Ectodermal cell (in vitro differentiated cells): ENCODE results near the gene ECHS1.

ENCODE experiments used
- H3K27ac ChIP-seq: 2 replicates; pipeline ENCODE4 v1.7.0; 2013; ENCODE audit warnings: mild to moderate bottlenecking, low read depth, low read length; ENCODE audit not compliant: insufficient read depth, poor library complexity, severe bottlenecking
- H3K27me3 ChIP-seq: 2 replicates; pipeline ENCODE4 v1.7.0; 2013; ENCODE audit warnings: mild to moderate bottlenecking, low read length; ENCODE audit not compliant: insufficient read depth, control insufficient read depth, poor library complexity, severe bottlenecking
- H3K36me3 ChIP-seq: one replicate; pipeline ENCODE4 v1.7.0; 2013; ENCODE audit warnings: low read length; ENCODE audit not compliant: control insufficient read depth, insufficient read depth
- H3K4me1 ChIP-seq: one replicate; pipeline ENCODE4 v1.7.0; 2013; ENCODE audit warnings: low read length; ENCODE audit not compliant: control insufficient read depth, insufficient read depth
- H3K4me3 ChIP-seq: 2 replicates; pipeline ENCODE4 v1.7.0; 2013; ENCODE audit warnings: low read depth, low read length, control low read depth; ENCODE audit not compliant: insufficient read depth
- H3K9me3 ChIP-seq: 2 replicates; pipeline ENCODE4 v1.7.0; 2013; ENCODE audit warnings: mild to moderate bottlenecking, low read length, moderate library complexity; ENCODE audit not compliant: control insufficient read depth
- WGBS, 2 experiments: methylation state at CpG; one replicate each; pipeline ENCODE4 v1.1.7; 2013; ENCODE audit warnings: missing lambda C conversion rate in 2 of 2; 5-methylcytosine and 5-hydroxymethylcytosine counted together

ECHS1 gene

DNA sequence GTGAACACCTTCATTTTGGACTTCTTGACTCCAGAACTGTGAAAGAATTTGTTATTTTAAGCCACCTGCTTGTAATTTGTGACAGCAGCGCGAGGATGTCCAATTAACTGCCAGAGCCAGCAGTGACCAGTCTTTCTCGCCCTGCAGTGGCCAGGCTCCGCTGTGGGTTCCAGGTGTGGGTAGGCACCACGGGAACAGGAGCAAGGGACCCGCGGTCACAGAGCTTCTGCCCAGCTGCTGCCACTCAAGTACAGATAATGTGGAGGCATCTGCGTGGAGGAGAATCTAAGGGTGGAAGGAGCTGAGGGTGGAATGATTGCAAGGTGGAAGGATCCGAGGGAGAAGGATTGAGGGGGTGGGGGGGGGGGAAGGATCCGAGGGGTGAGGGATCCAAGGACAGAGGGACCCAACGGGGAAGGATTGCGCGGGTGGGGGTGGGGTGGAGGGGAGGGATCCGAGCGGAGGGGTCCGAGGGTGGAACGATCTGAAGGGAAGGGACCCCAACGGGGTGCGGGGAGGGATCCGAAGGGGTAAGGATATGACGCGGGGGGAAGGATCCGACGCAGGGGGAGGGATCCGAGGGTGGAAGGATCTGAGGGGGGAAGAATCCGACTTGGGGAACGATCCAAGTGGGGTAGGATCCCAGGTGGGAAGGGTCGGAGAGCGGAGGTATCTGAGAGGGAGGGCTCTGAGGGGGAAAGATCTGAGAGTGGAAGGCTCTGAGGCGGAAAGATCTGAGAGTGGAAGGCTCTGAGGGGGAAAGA, 40.0 kb downstream of the ECHS1 start:
- no peaks in the 10 kb centered on the region for H3K36me3 ChIP-seq
- no peak overlapping the region for H3K27ac ChIP-seq
- H3K4me1 ChIP-seq = peaks cover 20% of the 10 kb centered on the region
- H3K9me3 ChIP-seq = no peaks in the 10 kb centered on the region
- WGBS, 2 experiments = 74 to 75% methylated on average over 29 to 30 of the region's 30 CpGs
- no peak overlapping the region for H3K4me3 ChIP-seq
- H3K27me3 ChIP-seq = peaks cover 96% of the 10 kb centered on the region

DNA sequence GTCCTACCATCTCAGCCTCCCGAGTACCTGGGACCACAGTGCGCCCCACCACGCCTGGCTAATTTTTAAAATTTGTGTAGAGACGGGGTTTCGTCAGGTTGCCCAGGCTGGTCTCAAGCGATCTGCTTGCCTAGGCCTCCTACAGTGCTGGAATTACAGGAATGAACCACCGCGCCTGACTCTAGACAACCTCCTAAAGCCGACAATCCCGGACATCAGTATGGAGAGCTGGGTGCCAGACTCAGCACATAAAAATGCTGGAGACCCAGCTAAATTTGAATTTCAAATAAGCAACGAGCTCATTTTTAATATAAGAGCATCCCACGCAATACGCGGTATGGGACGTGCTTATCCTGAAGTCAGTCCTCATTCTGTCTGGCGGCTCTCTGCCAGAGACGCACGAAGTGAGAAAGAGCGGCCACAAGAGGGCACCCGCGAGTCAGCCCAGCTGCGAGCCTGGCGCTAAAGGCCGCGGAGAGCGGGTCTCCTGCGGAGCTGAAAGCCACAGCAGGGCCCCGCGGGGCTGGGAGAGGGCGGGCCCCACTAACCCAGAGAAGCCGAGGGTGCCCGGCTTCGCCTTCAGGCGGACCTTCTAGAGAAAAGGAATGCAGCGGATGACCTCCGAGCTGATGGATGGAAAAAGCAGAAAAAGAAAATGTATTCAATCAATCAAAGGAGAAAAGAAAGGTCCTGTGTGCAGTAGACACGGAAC, 43.5 kb downstream of the ECHS1 start:
- 6 to 7% methylated on average over 37 of the region's 37 CpGs for WGBS, 2 experiments
- Histone ChIP-seq H3K27me3 (peaks cover 96% of the 10 kb centered on the region), H3K4me3 (no peak overlapping the region)

DNA sequence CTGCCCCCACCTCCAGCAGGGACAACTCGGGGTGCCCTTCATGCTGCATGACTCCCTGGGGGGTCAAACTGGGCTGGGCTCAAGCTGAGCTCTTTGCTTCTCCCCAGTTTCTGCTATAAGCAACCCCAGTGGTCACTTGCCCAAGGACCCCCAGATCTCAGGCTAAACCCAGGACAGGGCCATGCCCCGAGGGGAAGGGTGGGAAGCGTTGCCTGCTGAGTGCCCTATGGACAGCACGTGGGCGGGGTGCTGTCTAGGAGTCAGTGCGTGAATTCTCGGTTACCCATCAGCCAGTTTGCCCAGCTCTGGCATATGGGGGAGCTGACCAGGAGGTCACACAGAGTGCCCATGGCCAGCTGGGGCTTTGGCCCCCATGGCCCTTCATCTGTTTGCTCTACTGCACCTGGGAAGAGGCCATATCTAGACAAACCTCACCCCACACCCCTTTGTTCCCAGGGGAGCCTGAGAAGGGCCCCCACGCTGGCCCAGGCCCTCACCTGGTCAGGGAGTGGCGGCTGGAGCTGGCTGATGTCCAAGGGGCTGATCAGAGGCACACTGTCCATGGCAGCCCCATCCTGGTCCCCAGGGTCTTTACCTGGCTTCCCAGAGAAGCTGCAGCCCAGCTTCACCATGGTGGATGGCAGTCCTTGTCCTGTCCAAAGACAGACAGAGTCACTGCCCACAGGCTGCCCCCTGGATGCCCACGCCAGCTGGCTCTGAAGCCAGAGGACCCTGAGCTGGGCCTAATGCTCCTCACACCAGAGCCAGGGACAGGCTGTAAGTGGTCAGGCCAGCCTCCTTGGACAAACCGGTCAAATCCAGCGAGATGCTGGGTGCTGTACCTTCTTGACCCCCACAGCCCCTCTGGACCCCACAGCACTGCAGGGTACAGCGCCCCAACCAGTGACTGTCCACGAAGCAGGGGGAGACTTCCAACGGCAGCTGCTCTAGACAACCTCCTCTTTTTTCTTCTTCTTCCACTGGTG, 44.5 kb downstream of the ECHS1 start:
- Histone ChIP-seq H3K36me3 (no peaks in the 10 kb centered on the region), H3K4me1 (peaks cover 18% of the 10 kb centered on the region), H3K27ac (no peak overlapping the region), H3K27me3 (peaks cover 86% of the 10 kb centered on the region), H3K4me3 (no peak overlapping the region), H3K9me3 (no peaks in the 10 kb centered on the region)
- 91% methylated on average over 15 of the region's 15 CpGs for WGBS, 2 experiments

More for the DNA sequence above, 43.5 kb downstream of the ECHS1 start:
- H3K36me3 ChIP-seq = no peaks in the 10 kb centered on the region
- H3K27ac ChIP-seq = no peak overlapping the region
- H3K9me3 ChIP-seq = no peaks in the 10 kb centered on the region
- peaks cover 18% of the 10 kb centered on the region for H3K4me1 ChIP-seq

DNA sequence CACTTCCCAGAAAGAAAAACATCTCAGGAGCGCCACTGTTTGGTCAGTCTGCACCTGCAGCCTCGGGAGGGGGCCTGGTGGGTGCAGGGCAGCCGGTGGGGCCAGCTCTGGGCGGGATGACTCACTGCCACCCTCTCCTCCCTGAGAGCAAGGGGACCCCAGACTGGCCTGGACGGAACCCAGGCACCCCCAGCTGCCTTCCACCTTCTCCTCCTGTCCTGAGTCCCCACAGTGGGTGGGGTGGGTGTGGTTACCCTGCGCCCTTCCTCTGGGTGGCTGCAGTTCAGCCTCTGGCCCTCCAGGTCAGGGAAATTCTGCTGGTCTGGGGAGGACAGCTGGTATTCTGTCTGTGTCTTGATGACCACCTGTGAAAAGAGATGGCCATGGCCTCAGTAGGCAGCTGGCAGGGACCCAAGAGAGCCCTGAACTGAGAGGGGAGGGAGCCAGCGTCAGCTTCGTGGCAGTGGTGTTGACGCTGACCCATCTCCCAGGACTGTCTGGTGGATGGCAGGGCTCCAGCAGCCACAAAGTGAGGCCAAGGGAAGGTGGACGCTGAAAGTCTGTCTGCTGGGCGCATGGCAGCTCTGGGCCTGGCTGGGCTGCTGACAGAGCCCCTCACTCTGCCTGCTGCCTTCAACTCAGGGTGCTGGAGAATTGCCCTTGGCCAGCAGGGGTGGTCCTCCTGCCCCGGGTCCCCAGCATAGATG, 45.4 kb downstream of the ECHS1 start:
- Histone ChIP-seq H3K27me3 (peaks cover 78% of the 10 kb centered on the region), H3K4me3 (no peak overlapping the region), H3K36me3 (no peaks in the 10 kb centered on the region), H3K4me1 (peaks cover 18% of the 10 kb centered on the region), H3K27ac (no peak overlapping the region), H3K9me3 (no peaks in the 10 kb centered on the region)
- 75 to 77% methylated on average over 12 of the region's 12 CpGs for WGBS, 2 experiments

DNA sequence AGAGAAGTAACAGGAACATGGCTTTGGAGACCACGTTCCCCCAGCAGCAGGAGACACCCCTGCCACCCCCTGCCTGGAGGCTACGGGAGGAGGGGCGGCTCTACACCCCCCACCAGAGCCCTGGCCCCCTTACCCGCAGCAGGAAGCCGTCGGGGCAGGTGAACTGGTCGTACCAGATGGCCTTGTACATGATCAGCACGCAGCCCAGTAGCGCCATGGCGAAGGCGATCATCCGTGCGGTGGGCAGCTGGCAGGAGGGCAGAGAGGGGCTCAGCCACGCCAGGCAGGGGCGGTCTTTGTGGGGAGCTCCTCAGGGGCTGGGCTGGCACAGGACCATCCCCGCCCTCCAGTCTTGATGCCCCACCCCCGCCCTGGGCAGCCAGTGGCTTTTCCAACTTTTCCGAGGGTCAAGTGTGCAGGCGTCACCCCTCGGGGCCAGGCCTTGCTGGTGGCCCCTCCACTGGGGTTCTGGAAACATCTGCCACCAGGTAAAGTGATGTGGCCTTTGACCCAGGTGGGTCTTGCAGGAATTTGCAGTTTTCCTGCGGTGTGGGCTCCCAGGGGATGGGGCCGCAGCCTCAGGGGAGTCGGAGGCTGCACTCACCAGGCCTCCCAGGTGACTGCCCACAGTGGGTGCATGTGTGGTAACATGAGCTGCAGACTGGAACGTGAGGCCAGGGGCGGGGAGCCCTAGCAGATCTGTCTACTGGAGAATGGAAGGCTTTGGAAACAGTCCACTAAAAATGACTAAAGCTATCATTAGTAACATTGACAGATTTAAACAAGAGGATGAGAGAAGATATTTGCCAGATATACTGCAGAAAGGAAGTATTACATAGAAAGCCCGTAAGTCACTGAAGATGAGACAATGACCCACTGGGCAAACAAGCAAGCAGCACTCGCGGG, 46.2 kb downstream of the ECHS1 start:
- WGBS, 2 experiments = 73 to 78% methylated on average over 28 of the region's 28 CpGs
- no peaks in the 10 kb centered on the region for H3K9me3 ChIP-seq
- no peak overlapping the region for H3K4me3 ChIP-seq
- peaks cover 18% of the 10 kb centered on the region for H3K4me1 ChIP-seq
- no peaks in the 10 kb centered on the region for H3K36me3 ChIP-seq
- H3K27ac ChIP-seq = no peak overlapping the region
- H3K27me3 ChIP-seq = peaks cover 70% of the 10 kb centered on the region

DNA sequence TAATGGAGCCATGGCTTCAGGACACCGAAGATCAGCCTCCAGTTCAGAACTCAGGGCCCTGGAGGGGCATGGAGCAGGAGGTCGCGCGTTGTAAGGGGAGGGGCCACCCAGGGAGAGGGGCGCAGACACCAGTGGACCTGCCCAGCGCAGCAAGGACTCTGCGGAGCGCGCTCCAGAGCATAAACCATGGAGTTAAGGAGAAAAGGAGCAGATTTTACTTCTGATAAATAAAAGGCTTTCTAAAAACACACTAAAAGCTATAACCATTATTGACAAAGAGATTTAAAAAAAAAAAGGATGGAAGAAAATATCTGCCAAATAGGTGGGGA, 47.0 kb downstream of the ECHS1 start:
- Histone ChIP-seq H3K36me3 (no peaks in the 10 kb centered on the region), H3K27ac (no peak overlapping the region), H3K9me3 (no peaks in the 10 kb centered on the region), H3K27me3 (peaks cover 62% of the 10 kb centered on the region), H3K4me1 (peaks cover 18% of the 10 kb centered on the region), H3K4me3 (peak overlapping the region; percentile 40)
- WGBS, 2 experiments = 45 to 46% methylated on average over 9 of the region's 9 CpGs

DNA sequence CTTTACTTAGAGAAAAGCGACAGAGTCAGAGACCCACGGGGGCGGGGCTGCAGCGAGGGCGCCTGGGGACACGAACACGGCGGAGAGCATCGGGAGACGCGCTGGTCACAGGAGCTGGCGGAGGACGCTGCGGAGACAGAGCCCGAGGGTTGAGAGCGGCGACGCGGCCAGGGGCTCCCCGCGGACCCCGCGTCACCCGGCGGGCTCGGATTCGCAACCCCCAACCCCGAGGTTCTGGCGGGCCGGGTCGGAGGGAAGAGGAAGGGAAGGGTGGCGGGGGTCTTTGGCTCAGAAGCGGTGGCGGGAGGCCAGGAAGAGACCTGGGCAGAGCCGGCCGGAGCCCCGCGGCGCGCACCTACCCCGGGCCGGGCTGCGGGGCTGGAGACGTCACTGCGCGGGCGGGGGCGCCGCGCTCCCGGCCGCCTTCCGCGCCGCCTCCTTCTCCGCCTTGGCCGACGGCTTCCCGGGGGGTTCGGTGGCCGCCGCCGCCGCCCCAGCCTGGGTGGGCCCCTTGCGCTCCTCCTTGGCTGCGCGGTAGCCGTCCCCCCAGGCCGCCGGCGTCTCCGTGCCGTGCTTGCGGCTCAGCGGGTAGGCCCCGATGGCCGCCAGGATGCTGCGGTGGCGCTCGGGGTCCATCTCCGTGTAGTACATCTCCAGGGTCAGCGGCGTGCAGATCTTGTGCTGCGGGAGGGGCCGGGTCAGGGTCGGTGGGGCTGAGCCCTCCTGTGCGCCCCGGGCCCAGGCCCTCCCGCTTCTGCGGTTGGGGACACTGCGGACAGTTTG, 47.5 kb downstream of the ECHS1 start:
- no peaks in the 10 kb centered on the region for H3K36me3 ChIP-seq
- H3K9me3 ChIP-seq = no peaks in the 10 kb centered on the region
- 2 to 3% methylated on average over 91 of the region's 91 CpGs for WGBS, 2 experiments
- H3K4me1 ChIP-seq = peaks cover 18% of the 10 kb centered on the region
- H3K27ac ChIP-seq = no peak overlapping the region
- H3K27me3 ChIP-seq = peaks cover 56% of the 10 kb centered on the region
- peak overlapping the region; percentile 40 for H3K4me3 ChIP-seq

DNA sequence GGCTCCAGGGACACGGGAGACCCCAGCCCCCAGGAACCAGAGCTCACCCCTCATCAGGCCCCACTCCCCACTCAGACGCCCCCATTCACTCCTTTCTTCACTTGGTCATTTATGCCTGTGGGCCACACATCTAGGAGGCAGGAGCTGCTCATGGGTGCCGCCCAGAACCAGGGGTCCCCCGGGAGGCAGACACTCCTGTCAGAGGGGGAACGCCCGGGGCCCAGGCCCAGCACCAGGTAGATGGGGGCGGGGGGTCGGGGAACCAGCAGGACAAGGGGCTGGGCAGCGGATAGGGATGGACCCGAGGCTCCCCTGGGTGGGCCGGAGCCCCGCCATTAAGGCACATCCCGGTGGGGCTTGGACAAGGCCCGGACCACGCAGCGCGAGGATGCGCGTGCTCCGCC, 48.3 kb downstream of the ECHS1 start:
- no peak overlapping the region for H3K4me3 ChIP-seq
- H3K27me3 ChIP-seq = peaks cover 56% of the 10 kb centered on the region
- 54% methylated on average over 20 of the region's 20 CpGs for WGBS, 2 experiments
- peaks cover 18% of the 10 kb centered on the region for H3K4me1 ChIP-seq
- no peaks in the 10 kb centered on the region for H3K9me3 ChIP-seq
- H3K27ac ChIP-seq = no peak overlapping the region
- no peaks in the 10 kb centered on the region for H3K36me3 ChIP-seq
